GM12878 (cell line): ENCODE data around the gene AGTRAP. TPM values are rescaled to one million over a fixed set of nuclear protein-coding genes. Genes with fewer than 3 reads are reported as not detected.

ENCODE experiments used
- ATAC-seq: fragments of 200-7000 bp; cut with Tn5 transposase; 3 replicates; pipeline ENCODE4 v1.9.1; 2020; ENCODE audit warnings: mild to moderate bottlenecking, moderate library complexity
- BruUV-seq: library from RNA; stranded (reverse); fragments of 400-500 nt; replicated peaks from 2 replicates; lab custom pipeline; 2021; lab: Mats Ljungman, UMichigan
- CTCF ChIA-PET: fragments of 300-600 bp; sonication (Branson Sonifier 250); formaldehyde crosslinking; extraction: SDS; loops from one replicate; lab custom pipeline; 2021; ENCODE audit warnings: inconsistent platforms; lab: Yijun Ruan, JAX
- POLR2A ChIA-PET: fragments of 350-600 bp; formaldehyde crosslinking; extraction: SDS; loops from one replicate; lab custom pipeline; 2021; ENCODE audit warnings: inconsistent platforms; lab: Charles Lee
- RAD21 ChIA-PET: fragments of 300-600 bp; sonication (Branson Sonifier 250); formaldehyde crosslinking; loops from one replicate; lab custom pipeline; 2023; ENCODE audit warnings: antibody characterized with exemption; ENCODE audit not compliant: unreplicated experiment; lab: Charles Lee
- SMC1A ChIA-PET: fragments of 300-600 bp; sonication (Branson Sonifier 250); formaldehyde crosslinking; loops from one replicate; lab custom pipeline; 2023; ENCODE audit not compliant: unreplicated experiment, uncharacterized antibody; lab: Charles Lee
- DNase-seq: peaks from one replicate; pipeline ENCODE4 v3.0.0-alpha.2; 2011; ENCODE audit warnings: low read depth, low spot score
- FAIRE-seq: peaks from 3 replicates; lab custom pipeline; 2011; peaks lifted over from hg19 to GRCh38; lab: Jason Lieb, UNC
- H2AFZ ChIP-seq: 2 replicates; pipeline ENCODE4 v1.6.0; 2011; ENCODE audit warnings: low read depth, low read length, control low read depth; ENCODE audit not compliant: control insufficient read depth
- H3K27ac ChIP-seq: 2 replicates; pipeline ENCODE4 v1.5.1; 2011; ENCODE audit warnings: control low read depth; ENCODE audit not compliant: control insufficient read depth, insufficient read depth
- H3K27me3 ChIP-seq, 2 experiments: replicated peaks in 1 of 2; 2 replicates each; pipeline versions ENCODE4 v1.6.0 to v1.6.1; 2011; ENCODE audit warnings: low read length in 1 of 2; ENCODE audit not compliant: control insufficient read depth in 2 of 2, insufficient read depth in 2 of 2
- H3K36me3 ChIP-seq, 2 experiments: 2 replicates each; pipeline ENCODE4 v1.5.1; 2011; ENCODE audit warnings: low read length in 1 of 2; ENCODE audit not compliant: control insufficient read depth in 2 of 2, insufficient read depth in 2 of 2
- H3K4me1 ChIP-seq: 2 replicates; pipeline ENCODE4 v1.6.1; 2011; ENCODE audit warnings: mild to moderate bottlenecking, low read length, moderate library complexity, mixed read lengths; ENCODE audit not compliant: control insufficient read depth, insufficient read depth
- H3K4me2 ChIP-seq: 2 replicates; pipeline ENCODE4 v1.6.0; 2011; ENCODE audit warnings: control low read depth; ENCODE audit not compliant: control insufficient read depth, insufficient read depth
- H3K4me3 ChIP-seq: fragments of 200-600 bp; sonication (generic); 2 replicates; pipeline ENCODE4 v1.5.1; 2016
- H3K79me2 ChIP-seq: 2 replicates; pipeline ENCODE4 v1.6.0; 2011; ENCODE audit warnings: low read length; ENCODE audit not compliant: control insufficient read depth, insufficient read depth
- H3K9ac ChIP-seq: 2 replicates; pipeline ENCODE4 v1.8.0; 2011; ENCODE audit warnings: low read length, control low read depth, mixed read lengths; ENCODE audit not compliant: control insufficient read depth, insufficient read depth
- H3K9me3 ChIP-seq: replicated peaks from 3 replicates; pipeline ENCODE4 v1.5.1; 2011; ENCODE audit warnings: mild to moderate bottlenecking, low read length; ENCODE audit not compliant: control insufficient read depth, insufficient read depth
- H4K20me1 ChIP-seq: 2 replicates; pipeline ENCODE4 v1.6.0; 2011; ENCODE audit not compliant: control insufficient read depth, insufficient read depth
- BHLHE40 ChIP-seq, 2 experiments: fragments of 450-650 bp in 1 of 2; IDR thresholded peaks; 2 replicates each; pipeline ENCODE4 v1.6.1; 2011 to 2017; ENCODE audit warnings: low read depth in 2 of 2, borderline replicate concordance in 1 of 2, improper control_type of control experiment in 1 of 2, low read length in 1 of 2, mild to moderate bottlenecking in 1 of 2
- EP300 ChIP-seq, 2 experiments: fragments of 150-350 bp in 1 of 2; IDR thresholded peaks; 2 replicates each; pipeline ENCODE4 v1.6.1; 2011 to 2012; ENCODE audit warnings: low read depth in 2 of 2, low read length in 2 of 2, borderline replicate concordance in 1 of 2, improper control_type of control experiment in 1 of 2, inconsistent platforms in 1 of 2; ENCODE audit not compliant: control insufficient read depth in 1 of 2
- PBX3 ChIP-seq: IDR thresholded peaks from 2 replicates; pipeline ENCODE4 v1.6.1; 2011; ENCODE audit warnings: mild to moderate bottlenecking, low read depth, low read length, moderate library complexity; ENCODE audit not compliant: insufficient replicate concordance
- WGBS: methylation state at CpG from one replicate; pipeline ENCODE4 v1.1.6; 2016; ENCODE audit warnings: low lambda C conversion rate; ENCODE audit not compliant: insufficient replicate concordance, insufficient coverage; ENCODE audit errors: missing lambda C conversion rate; 5-methylcytosine and 5-hydroxymethylcytosine counted together
- in situ Hi-C: fragments of 300-500 bp; cut with MboI; formaldehyde crosslinking; loops from 9 replicates; pipeline ENCODE4 v1.14.3; 2018; ENCODE audit warnings: mixed read lengths
- intact Hi-C: fragments of 100-400 bp; cut with micrococcal nuclease; formaldehyde crosslinking; loops from one replicate; pipeline ENCODE4 v1.14.2; 2022; ENCODE audit not compliant: unreplicated experiment
- polyA plus RNA-seq, 11 experiments: library from polyadenylated mRNA; depleted of rRNA in 4 of 11; unstranded in 6 of 11; stranded (reverse) in 5 of 11; fragments of >200 nt; fragmentation: Nextera tagmentation in 4 of 11; fragmentation: Illumina TruSeq in 1 of 11; extraction: Ambion mirVana in 4 of 11; extraction: Trizol in 1 of 11; gene quantifications; 1 replicate in 1 of 11; 2 replicates in 10 of 11; pipeline versions ENCODE4 v1.2.1 to v1.2.3, GENCODE V29; 2011 to 2016; ENCODE audit warnings: inconsistent platforms in 2 of 11, missing spikeins in 2 of 11, low read depth in 1 of 11
- total RNA-seq, 4 experiments: library from RNA; depleted of rRNA in 3 of 4; stranded (reverse); fragments of >200 nt in 3 of 4; fragmentation: Illumina TruSeq in 1 of 4; extraction: Trizol in 1 of 4; gene quantifications; 2 replicates each; pipeline versions ENCODE4 v1.2.1 to v1.2.3, GENCODE V29; 2013 to 2021

Gene AGTRAP
- total and polyA plus RNA-seq, 10 of the 15 experiments (the other 5 are each of a cell fraction or from before 2014, with no cell fraction given), result 3.0 to 17.4 (median 10.2) TPM

GRCh38 chr1:11729498-11730428 lies 6.2 kb upstream of the AGTRAP start:
- Histone ChIP-seq H3K36me3 (no peaks in the 10 kb centered on the region), H3K4me3 (no peak overlapping the region), H2AFZ (no peak overlapping the region), H4K20me1 (no peaks in the 10 kb centered on the region), H3K27me3 (no peaks in the 10 kb centered on the region), H3K27ac (no peak overlapping the region), H3K9ac (no peak overlapping the region), H3K9me3 (no peaks in the 10 kb centered on the region), H3K4me1 (peaks cover 10% of the 10 kb centered on the region), H3K4me2 (peak overlapping the region; percentile 50; the same call in 1 of the 2 replicates), H3K79me2 (no peaks in the 10 kb centered on the region)
- no TSS peak for BruUV-seq
- POLR2A ChIA-PET, result interaction anchor here (1.2 kb wide), 1 partner anchor 77 kb away, joined by 3 read pairs; no protein-coding TSS in a partner anchor
- DNase-seq (no peak), ATAC-seq (no peak), FAIRE-seq (peak; percentile 86)
- intact Hi-C loops, result no loop called here
- 39% methylated on average over 26 of the region's 26 CpGs for WGBS
- 0 out of 4 replicates have a peak, but pooled peaks of 1 of the 2 experiments have one; percentile 19 for TF ChIP-seq BHLHE40 (IDR thresholded peaks at IDR 0.05; ENCODE audit: borderline replicate concordance in 1 of 2, low read depth in 2 of 2, low read length in 1 of 2)
- TF ChIP-seq PBX3, result peak; percentile 61
- no peak for TF ChIP-seq EP300 (IDR thresholded peaks at IDR 0.05; ENCODE audit: borderline replicate concordance in 1 of 2, control insufficient read depth in 1 of 2, low read depth in 2 of 2, low read length in 2 of 2)
- RAD21 ChIA-PET, result no interaction called here
- CTCF ChIA-PET, result interaction anchor here (0.9 to 2.5 kb wide), 2 partner anchors 10 to 47 kb away, joined by 3 to 12 read pairs; no protein-coding TSS in a partner anchor
- SMC1A ChIA-PET, result no interaction called here
- in situ Hi-C loops, result no loop called here
